A549 treated with DMSO at 1 μM for 4 hours (cell line): ENCODE data around the gene D2HGDH. TPM values are rescaled to one million over a fixed set of nuclear protein-coding genes. Genes with fewer than 3 reads are reported as not detected.

Experiments used
- total RNA-seq: library from RNA; stranded (reverse); fragments of 200-300 nt; extraction: Qiagen RNA extraction; gene quantifications from 5 replicates; pipeline ENCODE4 v1.2.3, GENCODE V29; 2022; ENCODE audit warnings: low read depth

The D2HGDH gene
- 5.9 to 11.2 TPM (median 9.8 TPM) in 5 replicates for total RNA-seq

DNA sequence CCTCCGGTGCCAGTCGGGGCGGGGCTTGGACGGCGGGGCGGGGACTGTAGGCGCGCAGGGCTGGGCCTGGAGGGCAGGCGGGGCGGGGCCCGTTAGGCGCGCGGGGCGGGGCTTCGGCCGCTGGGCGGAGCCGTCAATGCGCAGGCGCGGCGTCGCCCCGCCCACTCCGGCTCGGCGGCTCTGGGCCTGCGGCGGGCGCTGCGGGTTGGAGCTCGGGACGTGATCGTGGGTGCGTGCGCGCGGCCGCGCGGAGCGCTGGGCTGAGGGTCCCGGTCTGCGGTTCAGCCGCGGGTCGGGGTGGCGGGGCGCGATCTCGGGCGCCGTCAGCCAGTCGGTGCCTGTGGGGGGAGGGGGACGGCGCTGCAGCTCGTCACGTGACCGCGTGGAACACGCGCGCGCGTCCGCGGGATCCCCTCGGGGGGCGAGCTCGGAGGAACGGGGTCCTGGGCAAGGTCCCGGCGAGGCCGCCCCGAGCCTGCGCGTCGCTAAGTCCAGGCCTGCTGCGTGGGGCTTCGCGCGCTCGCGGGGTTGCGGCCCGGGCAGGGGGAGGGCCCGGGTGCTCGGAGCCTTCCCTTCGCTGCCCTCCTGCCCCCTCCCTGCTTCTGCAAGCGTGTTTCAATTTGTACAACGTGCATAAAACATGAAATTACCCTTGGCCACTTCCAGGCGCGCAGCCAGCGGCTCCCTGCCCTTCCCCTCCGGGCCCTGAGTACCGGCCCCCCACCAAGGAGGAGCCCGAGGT lies at the start of gene D2HGDH:
TSS of gene D2HGDH (plus strand) at position 164 of the 742 bp plus-strand sequence. CDS start 595 bp downstream, outside the sequence.

DNA sequence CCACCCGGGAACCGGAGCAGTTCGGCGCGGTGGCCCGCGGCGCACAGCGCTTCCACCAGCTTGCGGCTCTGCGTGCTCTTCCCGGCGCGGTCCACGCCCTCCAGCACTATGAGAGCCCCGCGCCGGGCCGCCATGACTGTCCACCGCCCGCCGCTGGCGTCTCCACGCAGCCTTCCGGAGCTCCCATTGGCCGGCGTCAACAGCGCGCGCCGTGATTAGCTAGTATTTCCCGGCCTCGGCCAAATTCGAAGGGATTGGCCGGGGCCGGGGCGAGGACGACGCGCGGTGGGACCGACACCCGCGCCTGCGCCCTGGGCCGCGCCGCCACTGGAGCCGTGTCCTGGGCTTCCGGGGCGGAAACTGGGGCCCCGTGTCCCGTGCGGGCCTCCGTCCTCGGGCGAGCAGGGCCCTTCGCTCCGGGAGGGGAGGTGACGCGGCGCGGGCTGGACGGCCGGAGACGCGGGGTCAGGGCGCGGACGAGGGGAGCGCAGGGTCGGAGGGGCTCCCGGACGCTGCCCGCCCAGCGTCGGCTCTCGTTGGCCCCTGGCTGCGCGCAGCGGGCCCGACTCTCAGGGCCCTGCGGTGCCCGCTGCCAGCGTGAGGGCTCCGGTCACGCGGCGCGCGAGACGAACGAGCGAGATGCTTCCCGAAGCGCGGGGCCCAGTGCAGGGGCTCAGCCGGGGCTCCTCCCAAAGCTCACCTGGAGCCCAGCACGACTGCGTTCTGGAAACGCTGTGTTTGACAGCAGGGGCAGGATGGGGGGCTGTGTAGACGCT lies 47.6 kb upstream of the D2HGDH start, which contains the start of gene DTYMK:
TSS of gene DTYMK (minus strand) at position 166 of the 776 bp plus-strand sequence. CDS start at position 134, 32 bp downstream.

GRCh38 chr2:241701399-241702154 lies 32.9 kb upstream of the D2HGDH start, which contains the start of gene ING5:
Gene ING5 (plus strand): TSS chr2:241702039. CDS start chr2:241702066, 27 bp downstream.

GRCh38 chr2:241776336-241777169 lies 42.1 kb downstream of the D2HGDH start, which contains the start of gene GAL3ST2:
Gene GAL3ST2 (plus strand): TSS chr2:241776822. CDS start chr2:241776956, 134 bp downstream.

DNA sequence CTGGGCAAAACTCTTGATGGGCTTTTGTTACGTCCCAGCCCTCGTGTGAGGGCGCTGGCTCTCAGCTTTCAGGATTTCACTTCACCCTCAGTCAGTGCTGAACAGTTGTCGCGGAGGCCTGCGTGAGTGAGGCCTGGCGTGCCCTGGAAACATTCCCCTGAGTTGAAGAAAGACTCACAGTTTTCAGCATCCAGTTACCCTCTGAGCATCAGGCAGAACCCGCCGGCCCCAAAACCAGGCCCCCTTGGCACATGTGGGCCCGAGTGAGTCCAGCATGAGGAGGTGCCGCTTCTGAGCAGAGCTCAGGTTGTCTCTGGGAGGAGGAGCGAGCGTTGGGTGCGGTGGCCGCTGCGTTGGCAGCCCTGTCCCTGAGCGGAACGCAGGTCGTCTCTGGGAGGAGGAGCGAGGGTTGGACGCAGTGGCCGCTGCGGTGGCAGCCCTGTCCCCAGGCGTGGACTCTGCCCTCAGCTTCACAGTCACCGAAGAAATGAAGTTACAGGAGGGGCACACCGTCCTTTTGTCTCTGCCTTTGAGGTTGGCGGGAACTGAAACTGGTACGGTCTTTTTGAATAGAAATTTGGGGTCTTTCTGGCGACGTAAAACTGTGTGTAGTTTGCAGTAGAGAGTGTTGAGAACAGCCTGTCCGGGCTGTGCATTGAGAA lies 74.4 kb downstream of the D2HGDH start, which contains the start of gene NEU4:
TSS of gene NEU4 (plus strand) at position 473 of the 662 bp plus-strand sequence. CDS start 5,292 bp downstream, outside the sequence.

Other genes starting within 250 kb of the D2HGDH start
- 94.9 to 119 TPM (median 107 TPM) in 5 replicates for gene STK25, start 226.0 kb upstream of the D2HGDH start, total RNA-seq
- 22.6 to 33.2 TPM (median 30.6 TPM) in 5 replicates for gene BOK, start 175.9 kb upstream of the D2HGDH start, total RNA-seq
- gene THAP4, start 97.5 kb upstream of the D2HGDH start, total RNA-seq = 66.6 to 90.0 TPM (median 78.8 TPM) in 5 replicates
- gene ATG4B, start 96.9 kb upstream of the D2HGDH start, total RNA-seq = 47.6 to 58.5 TPM (median 52.0 TPM) in 5 replicates
- gene DTYMK, start 47.8 kb upstream of the D2HGDH start, total RNA-seq = 124 to 148 TPM (median 137 TPM) in 5 replicates
- gene ING5, start 32.6 kb upstream of the D2HGDH start, total RNA-seq = 23.4 to 29.2 TPM (median 23.7 TPM) in 5 replicates
- 0.23 to 0.40 TPM (median 0.34 TPM) in 4 of 5 replicates, not detected in the other for gene GAL3ST2, start 42.2 kb downstream of the D2HGDH start, total RNA-seq
- gene NEU4, start 74.6 kb downstream of the D2HGDH start, total RNA-seq = 0.18 to 0.50 TPM (median 0.26 TPM) in 4 of 5 replicates, not detected in the other
- not detected in 5 replicates for gene PDCD1, start 124.3 kb downstream of the D2HGDH start, total RNA-seq
- not detected in 5 replicates for gene RTP5, start 135.1 kb downstream of the D2HGDH start, total RNA-seq